Esophagus muscularis mucosa (tissue), 3 donors: ENCODE results near the gene ZNF10.

Experiments
- CTCF ChIP-seq, 3 experiments: fragments of 200-600 bp in 2 of 3; fragments of 450-650 bp in 1 of 3; sonication (generic) in 2 of 3; IDR thresholded peaks; one replicate each; pipeline ENCODE4 v1.5.1; 2017 to 2019; ENCODE audit warnings: antibody characterized with exemption in 3 of 3, mild to moderate bottlenecking in 2 of 3, moderate library complexity in 1 of 3
- POLR2A ChIP-seq: fragments of 450-650 bp; IDR thresholded peaks from one replicate; pipeline ENCODE4 v1.6.1; 2017; ENCODE audit warnings: antibody characterized with exemption, moderate library complexity, mild to moderate bottlenecking, low read depth

- no peak for TF ChIP-seq CTCF (IDR thresholded peaks at IDR 0.05)
- no peak for TF ChIP-seq POLR2A
Observed at GRCh38 chr12:133083345-133083744, 47.1 kb upstream of the ZNF10 start.
